Vagina (tissue), 2 donors: ENCODE measurements around the gene BSG. TPM values are rescaled to one million over a fixed set of nuclear protein-coding genes. Genes with fewer than 3 reads are reported as not detected.
A peak's percentile ranks its signal among the peaks of the same experiment; 100 is the strongest.

Experiments used
- DNase-seq, 2 donors: peaks; one replicate each; pipeline ENCODE4 v3.0.0-alpha.2; 2017; ENCODE audit errors: extremely low spot score in 2 of 2
- H3K27ac ChIP-seq: fragments of 200-600 bp; sonication (generic); one replicate; pipeline ENCODE4 v1.5.1; 2019
- H3K27me3 ChIP-seq: fragments of 200-600 bp; sonication (generic); one replicate; pipeline ENCODE4 v1.5.1; 2019
- H3K36me3 ChIP-seq, 2 donors: fragments of 200-600 bp; sonication (generic); one replicate each; pipeline ENCODE4 v1.5.1; 2017 to 2019
- H3K4me1 ChIP-seq: fragments of 200-600 bp; sonication (generic); one replicate; pipeline ENCODE4 v1.5.1; 2019
- H3K4me3 ChIP-seq, 2 donors: fragments of 200-600 bp; sonication (generic); 1 replicate in 1 of 2; 2 replicates in 1 of 2; pipeline ENCODE4 v1.5.1; 2016 to 2019
- H3K9me3 ChIP-seq: fragments of 200-600 bp; sonication (generic); one replicate; pipeline ENCODE4 v1.5.1; 2019
- CTCF ChIP-seq, 3 experiments: fragments of 450-650 bp in 2 of 3; fragments of 200-600 bp in 1 of 3; sonication (generic) in 1 of 3; IDR thresholded peaks; one replicate each; pipeline ENCODE4 v1.5.1; 2017 to 2019; ENCODE audit warnings: antibody characterized with exemption in 3 of 3, mild to moderate bottlenecking in 2 of 3, moderate library complexity in 2 of 3
- POLR2A ChIP-seq, 2 donors: fragments of 450-650 bp; IDR thresholded peaks; one replicate each; pipeline ENCODE4 v1.6.1; 2017; ENCODE audit warnings: antibody characterized with exemption in 2 of 2, mild to moderate bottlenecking in 2 of 2, moderate library complexity in 2 of 2
- POLR2AphosphoS5 ChIP-seq, 2 donors: sonication (generic); formaldehyde crosslinking; IDR thresholded peaks; one replicate each; pipeline ENCODE4 v1.9.0; 2017; ENCODE audit warnings: antibody characterized with exemption in 2 of 2, mild to moderate bottlenecking in 2 of 2, low read depth in 1 of 2; ENCODE audit not compliant: insufficient read depth in 1 of 2
- intact Hi-C: fragments of 100-400 bp; cut with DNase I; formaldehyde crosslinking; loops from one replicate; pipeline ENCODE4 v1.15.1; 2023
- total RNA-seq: library from RNA; depleted of rRNA; stranded (reverse); fragments of >200 nt; gene quantifications from one replicate; pipeline ENCODE4 v1.2.3, GENCODE V29; 2016

Gene BSG
- total RNA-seq, 1 donor from 2014 or later, result 231 TPM

GRCh38 chr19:574658-575526 lies 2.5 kb downstream of the BSG start:
- TF ChIP-seq POLR2A (IDR thresholded peaks at IDR 0.05) (no peak), CTCF (IDR thresholded peaks at IDR 0.05) (no peak), POLR2AphosphoS5 (IDR thresholded peaks at IDR 0.05; ENCODE audit: insufficient read depth in 1 of 2, low read depth in 1 of 2) (no peak)
- H3K4me1 ChIP-seq, result peaks cover 58% of the 10 kb centered on the region
- peak overlapping the region; percentile 61 for H3K27ac ChIP-seq
- DNase-seq, result no peak
- H3K4me3 ChIP-seq, result peak overlapping the region; percentile 21 to 34
- peaks cover 0 to 13% of the 10 kb centered on the region in 2 donors for H3K36me3 ChIP-seq
- no peaks in the 10 kb centered on the region for H3K9me3 ChIP-seq
- intact Hi-C loops, result no loop called here
- no peaks in the 10 kb centered on the region for H3K27me3 ChIP-seq

DNA sequence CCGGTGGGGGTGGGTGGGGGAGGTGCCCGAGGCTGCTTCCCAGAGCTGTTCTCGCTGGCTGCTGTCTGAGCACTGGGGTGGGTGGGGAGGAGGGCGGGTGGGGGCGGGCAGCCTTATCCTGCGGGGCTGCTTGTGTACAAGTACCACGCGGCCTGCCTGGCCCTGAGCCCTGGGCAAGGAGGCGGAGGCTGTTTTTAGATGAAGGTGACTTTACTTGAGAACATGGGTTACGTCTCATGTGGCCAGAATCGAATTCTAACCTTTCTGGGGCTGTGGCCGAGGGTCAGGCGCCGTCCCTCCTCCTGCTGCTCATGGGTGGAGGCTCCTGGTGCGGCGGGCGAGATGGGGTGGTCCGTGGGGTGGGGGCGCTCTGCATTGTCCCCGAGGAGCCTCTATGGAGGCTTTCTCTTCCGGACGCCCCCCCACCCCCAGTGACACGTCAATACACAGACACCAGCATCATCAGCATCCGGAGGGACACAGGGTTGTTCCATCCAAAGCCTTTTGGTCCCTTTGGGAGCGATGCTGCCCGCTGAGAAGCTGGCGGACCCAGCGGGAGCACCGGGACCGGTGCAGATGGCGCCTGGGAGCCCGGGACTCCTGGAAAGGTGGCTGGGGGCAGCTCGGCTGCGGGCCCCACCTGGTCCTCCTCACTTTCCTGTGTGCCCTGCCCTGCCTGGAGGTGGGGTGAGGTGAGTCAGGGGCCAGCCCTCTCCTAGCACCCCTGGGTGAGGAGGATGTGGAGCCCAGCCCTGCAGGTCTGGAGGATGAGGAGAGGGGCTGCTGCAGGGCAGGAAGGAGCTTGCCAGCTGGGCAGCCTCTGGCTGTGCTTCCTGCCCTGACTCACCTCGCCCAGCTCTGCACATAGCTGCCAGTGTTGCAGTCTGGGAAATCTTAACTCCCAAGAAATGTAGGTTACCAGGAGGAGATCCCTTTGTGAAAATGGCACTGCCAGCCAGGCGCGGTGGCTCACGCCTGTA lies 3.4 kb downstream of the BSG start:
- TF ChIP-seq CTCF (IDR thresholded peaks at IDR 0.05) (no peak), POLR2AphosphoS5 (IDR thresholded peaks at IDR 0.05; ENCODE audit: insufficient read depth in 1 of 2, low read depth in 1 of 2) (no peak), POLR2A (IDR thresholded peaks at IDR 0.05) (no peak)
- Histone ChIP-seq H3K36me3 (peaks cover 0 to 13% of the 10 kb centered on the region in 2 donors), H3K27me3 (no peaks in the 10 kb centered on the region), H3K4me1 (peaks cover 57% of the 10 kb centered on the region), H3K27ac (peak overlapping the region; percentile 61), H3K9me3 (no peaks in the 10 kb centered on the region), H3K4me3 (peak overlapping the region; percentile 21 to 34)
- intact Hi-C loops, result no loop called here
- DNase-seq, result no peak

DNA sequence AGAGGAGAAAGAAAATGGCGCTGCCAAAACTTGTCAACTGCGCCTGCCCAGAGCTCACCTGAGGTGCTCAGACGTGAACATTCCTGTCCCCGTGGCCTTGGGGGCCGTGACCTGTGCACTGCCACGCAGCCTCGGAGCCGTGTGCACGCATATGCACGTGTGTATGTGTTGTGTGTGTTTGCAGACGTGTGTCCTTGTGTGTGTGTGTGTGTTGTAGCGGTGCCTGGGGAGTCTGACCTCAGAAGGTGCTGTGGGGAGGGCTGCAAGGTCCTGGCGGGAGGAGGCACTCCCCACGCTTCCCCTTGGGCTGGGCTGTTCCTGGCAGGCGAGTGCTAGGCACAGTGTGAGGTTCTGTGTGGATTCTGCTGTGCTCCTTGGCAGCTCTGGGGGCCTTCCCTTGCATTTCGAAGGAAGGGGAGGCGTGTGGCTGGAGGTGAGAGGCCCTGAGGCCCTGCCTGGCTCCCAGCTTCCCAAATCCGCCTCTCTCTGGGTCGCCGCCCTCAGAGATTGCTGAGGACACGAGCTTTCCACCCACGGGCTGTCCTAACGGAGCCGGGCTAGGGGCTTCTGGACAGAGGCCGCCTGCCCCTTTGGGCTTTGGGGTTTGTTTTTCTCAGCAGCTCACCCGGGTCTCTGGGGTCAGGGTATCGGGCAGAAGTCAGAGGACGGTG lies 4.5 kb downstream of the BSG start:
- no peak overlapping the region for H3K27ac ChIP-seq
- TF ChIP-seq POLR2A (IDR thresholded peaks at IDR 0.05) (no peak), CTCF (IDR thresholded peaks at IDR 0.05) (no peak), POLR2AphosphoS5 (IDR thresholded peaks at IDR 0.05; ENCODE audit: insufficient read depth in 1 of 2, low read depth in 1 of 2) (no peak)
- no peaks in the 10 kb centered on the region for H3K27me3 ChIP-seq
- no peak overlapping the region for H3K4me3 ChIP-seq
- intact Hi-C loops, result no loop called here
- peaks cover 46% of the 10 kb centered on the region for H3K4me1 ChIP-seq
- DNase-seq, result no peak
- H3K9me3 ChIP-seq, result no peaks in the 10 kb centered on the region
- peaks cover 0 to 21% of the 10 kb centered on the region in 2 donors for H3K36me3 ChIP-seq

- no peak for DNase-seq
- peaks cover 0 to 30% of the 10 kb centered on the region in 2 donors for H3K36me3 ChIP-seq
Measured at GRCh38 chr19:577439-578392, 5.3 kb downstream of the BSG start.

More at GRCh38 chr19:577439-578392, 5.3 kb downstream of the BSG start:
- intact Hi-C loops, result no loop called here
- no peak overlapping the region for H3K27ac ChIP-seq
- H3K4me3 ChIP-seq, result no peak overlapping the region
- no peaks in the 10 kb centered on the region for H3K9me3 ChIP-seq
- TF ChIP-seq POLR2A (IDR thresholded peaks at IDR 0.05), result no peak
- no peak for TF ChIP-seq POLR2AphosphoS5 (IDR thresholded peaks at IDR 0.05; ENCODE audit: insufficient read depth in 1 of 2, low read depth in 1 of 2)
- TF ChIP-seq CTCF (IDR thresholded peaks at IDR 0.05), result no peak
- peaks cover 46% of the 10 kb centered on the region for H3K4me1 ChIP-seq
- no peaks in the 10 kb centered on the region for H3K27me3 ChIP-seq
